ENCODE data around the gene BST1.

DNA sequence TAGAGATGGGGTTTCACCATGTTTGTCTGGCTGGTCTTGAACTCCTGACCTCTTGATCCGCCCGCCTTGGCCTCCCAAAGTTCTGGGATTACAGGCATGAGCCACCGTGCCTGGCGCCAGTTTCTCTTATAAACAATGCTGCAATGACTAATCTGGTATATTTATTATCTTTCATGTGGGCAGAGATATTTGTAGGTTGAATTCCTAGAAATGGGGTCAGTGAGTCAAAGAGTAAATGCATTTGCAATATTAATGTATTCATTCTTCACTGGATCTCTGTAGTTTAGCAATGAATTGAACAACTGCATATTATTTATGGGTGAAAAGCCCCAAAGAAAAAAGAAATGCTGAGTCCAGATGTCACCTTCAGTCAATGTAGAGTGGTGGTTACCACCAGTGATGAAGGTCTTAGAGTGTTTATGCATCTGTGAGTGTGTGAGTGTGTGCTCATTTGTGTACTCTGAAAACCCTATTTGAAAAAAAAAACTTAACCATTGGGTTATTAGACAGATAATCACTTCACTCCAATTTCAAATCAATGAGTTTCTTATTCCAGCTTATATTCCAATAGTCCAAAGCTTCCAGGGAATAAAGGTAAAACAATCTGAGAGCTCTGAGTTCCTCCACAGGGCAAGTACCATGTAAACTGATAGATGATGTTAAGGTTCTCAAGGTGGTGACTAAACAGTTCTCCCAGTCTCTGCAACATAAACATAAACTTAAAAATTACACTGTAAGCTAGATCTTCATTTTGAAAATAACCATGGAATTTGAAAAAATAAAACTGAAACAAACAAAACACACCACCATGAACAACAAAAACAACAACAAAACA is 52.7 kb downstream of the BST1 start:
- TF ChIP-seq, protein P1, sequence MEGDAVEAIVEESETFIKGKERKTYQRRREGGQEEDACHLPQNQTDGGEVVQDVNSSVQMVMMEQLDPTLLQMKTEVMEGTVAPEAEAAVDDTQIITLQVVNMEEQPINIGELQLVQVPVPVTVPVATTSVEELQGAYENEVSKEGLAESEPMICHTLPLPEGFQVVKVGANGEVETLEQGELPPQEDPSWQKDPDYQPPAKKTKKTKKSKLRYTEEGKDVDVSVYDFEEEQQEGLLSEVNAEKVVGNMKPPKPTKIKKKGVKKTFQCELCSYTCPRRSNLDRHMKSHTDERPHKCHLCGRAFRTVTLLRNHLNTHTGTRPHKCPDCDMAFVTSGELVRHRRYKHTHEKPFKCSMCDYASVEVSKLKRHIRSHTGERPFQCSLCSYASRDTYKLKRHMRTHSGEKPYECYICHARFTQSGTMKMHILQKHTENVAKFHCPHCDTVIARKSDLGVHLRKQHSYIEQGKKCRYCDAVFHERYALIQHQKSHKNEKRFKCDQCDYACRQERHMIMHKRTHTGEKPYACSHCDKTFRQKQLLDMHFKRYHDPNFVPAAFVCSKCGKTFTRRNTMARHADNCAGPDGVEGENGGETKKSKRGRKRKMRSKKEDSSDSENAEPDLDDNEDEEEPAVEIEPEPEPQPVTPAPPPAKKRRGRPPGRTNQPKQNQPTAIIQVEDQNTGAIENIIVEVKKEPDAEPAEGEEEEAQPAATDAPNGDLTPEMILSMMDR (optimal IDR thresholded peaks at IDR 0.05 in 1 of 3, IDR thresholded peaks at IDR 0.05 in 1 of 3, conservative IDR thresholded peaks at IDR 0.05 in 1 of 3; ENCODE audit: extremely low read depth in 1 of 3, insufficient read depth in 2 of 3, low read length in 3 of 3), result no peak
- no peak for TF ChIP-seq EZH2 (IDR thresholded peaks at IDR 0.05; ENCODE audit: low read length)
